KMS-11 (cell line): ENCODE data around the gene TDRD3.

Experiments
- H2AFZ ChIP-seq: fragments of 200-600 bp; sonication (generic); 2 replicates; pipeline ENCODE4 v1.6.1; 2016; ENCODE audit warnings: antibody characterized with exemption, mixed run types, low read depth
- H3K27ac ChIP-seq: fragments of 200-600 bp; sonication (generic); 2 replicates; pipeline ENCODE4 v1.6.1; 2016; ENCODE audit warnings: mild to moderate bottlenecking, mixed run types
- H3K27me3 ChIP-seq: fragments of 200-600 bp; sonication (generic); 2 replicates; pipeline ENCODE4 v1.6.1; 2017; ENCODE audit warnings: mild to moderate bottlenecking, low read depth, mixed run types, moderate library complexity; ENCODE audit not compliant: insufficient read depth
- H3K36me3 ChIP-seq: fragments of 200-600 bp; sonication (generic); 2 replicates; pipeline ENCODE4 v1.6.1; 2017; ENCODE audit warnings: mild to moderate bottlenecking, mixed run types; ENCODE audit not compliant: insufficient read depth
- H3K4me1 ChIP-seq: fragments of 200-600 bp; sonication (generic); 2 replicates; pipeline ENCODE4 v1.6.1; 2016; ENCODE audit warnings: mild to moderate bottlenecking, low read depth, mixed run types; ENCODE audit not compliant: poor library complexity, severe bottlenecking
- H3K4me2 ChIP-seq: fragments of 200-600 bp; sonication (generic); 2 replicates; pipeline ENCODE4 v1.7.0; 2016; ENCODE audit warnings: mild to moderate bottlenecking, mixed run types
- H3K4me3 ChIP-seq: fragments of 200-600 bp; sonication (generic); IDR thresholded peaks from 2 replicates; pipeline ENCODE4 v1.6.1; 2017; ENCODE audit warnings: low read depth, low read length, mixed read lengths; ENCODE audit not compliant: insufficient read depth
- H3K79me2 ChIP-seq: fragments of 200-600 bp; sonication (generic); 2 replicates; pipeline ENCODE4 v1.6.1; 2016; ENCODE audit warnings: low read depth, mixed run types; ENCODE audit not compliant: insufficient read depth
- H3K9ac ChIP-seq: fragments of 200-600 bp; sonication (generic); 2 replicates; pipeline ENCODE4 v1.6.1; 2016; ENCODE audit warnings: mild to moderate bottlenecking, mixed run types
- H4K20me1 ChIP-seq: fragments of 200-600 bp; sonication (generic); 2 replicates; pipeline ENCODE4 v1.6.1; 2016; ENCODE audit warnings: mild to moderate bottlenecking, mixed run types; ENCODE audit not compliant: insufficient read depth
- CTCF ChIP-seq: fragments of 200-600 bp; sonication (generic); conservative IDR thresholded peaks from 2 replicates; pipeline ENCODE4 v1.6.1; 2017; ENCODE audit warnings: low read depth, mild to moderate bottlenecking, antibody characterized with exemption, low read length, moderate library complexity, mixed read lengths

Gene TDRD3

GRCh38 chr13:60584976-60585375, 188.0 kb downstream of the TDRD3 start:
- Histone ChIP-seq H3K9ac (no peak overlapping the region), H3K27me3 (no peaks in the 10 kb centered on the region), H3K79me2 (no peaks in the 10 kb centered on the region), H3K36me3 (no peaks in the 10 kb centered on the region), H4K20me1 (no peaks in the 10 kb centered on the region), H3K4me1 (no peaks in the 10 kb centered on the region), H3K4me2 (no peak overlapping the region), H2AFZ (no peak overlapping the region), H3K27ac (no peak overlapping the region), H3K4me3 (no peak overlapping the region)
- no peak for TF ChIP-seq CTCF

- Histone ChIP-seq H4K20me1 (no peaks in the 10 kb centered on the region), H3K9ac (no peak overlapping the region), H3K27ac (no peak overlapping the region), H2AFZ (no peak overlapping the region), H3K79me2 (no peaks in the 10 kb centered on the region), H3K4me3 (no peak overlapping the region), H3K4me1 (no peaks in the 10 kb centered on the region), H3K36me3 (no peaks in the 10 kb centered on the region), H3K4me2 (no peak overlapping the region), H3K27me3 (no peaks in the 10 kb centered on the region)
- no peak for TF ChIP-seq CTCF
Measured at GRCh38 chr13:60590800-60591747, 194.1 kb downstream of the TDRD3 start.

GRCh38 chr13:60603049-60603448, 206.0 kb downstream of the TDRD3 start:
- H3K27ac ChIP-seq = no peak overlapping the region
- no peaks in the 10 kb centered on the region for H3K79me2 ChIP-seq
- H2AFZ ChIP-seq = no peak overlapping the region
- no peaks in the 10 kb centered on the region for H3K27me3 ChIP-seq
- no peaks in the 10 kb centered on the region for H3K36me3 ChIP-seq
- no peak for TF ChIP-seq CTCF
- no peak overlapping the region for H3K4me2 ChIP-seq
- H3K4me3 ChIP-seq = no peak overlapping the region
- no peak overlapping the region for H3K9ac ChIP-seq
- no peaks in the 10 kb centered on the region for H3K4me1 ChIP-seq
- H4K20me1 ChIP-seq = no peaks in the 10 kb centered on the region

DNA sequence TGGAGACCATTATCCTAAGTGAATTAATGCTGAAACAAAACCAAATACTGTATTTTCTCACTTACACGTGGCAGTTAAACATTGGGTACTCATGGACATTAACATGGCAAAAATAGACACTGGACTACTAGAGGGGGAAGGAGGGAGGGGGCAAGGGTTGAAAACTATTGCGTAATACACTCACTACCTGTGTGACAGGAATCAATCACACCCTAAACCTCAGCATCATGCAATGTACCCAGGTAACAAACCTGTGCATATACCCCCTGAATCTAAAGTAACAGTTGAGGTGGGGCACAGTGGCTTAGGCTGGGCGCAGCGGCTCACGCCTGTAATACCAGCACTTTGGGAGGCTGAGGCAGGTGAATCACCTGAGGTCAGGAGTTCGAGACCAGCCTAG, 207.0 kb downstream of the TDRD3 start:
- no peak overlapping the region for H3K4me2 ChIP-seq
- no peak overlapping the region for H3K4me3 ChIP-seq
- TF ChIP-seq CTCF = no peak
- H3K9ac ChIP-seq = no peak overlapping the region
- no peak overlapping the region for H3K27ac ChIP-seq
- no peaks in the 10 kb centered on the region for H3K79me2 ChIP-seq
- no peaks in the 10 kb centered on the region for H4K20me1 ChIP-seq
- H3K36me3 ChIP-seq = no peaks in the 10 kb centered on the region
- no peaks in the 10 kb centered on the region for H3K27me3 ChIP-seq
- no peaks in the 10 kb centered on the region for H3K4me1 ChIP-seq
- no peak overlapping the region for H2AFZ ChIP-seq
